ENCODE data around the gene INTS14. TPM values are rescaled to one million over a fixed set of nuclear protein-coding genes. Genes with fewer than 3 reads are reported as not detected.

INTS14 gene
- total and polyA plus RNA-seq, 9 of the 15 experiments (the other 6 are each of a cell fraction or from before 2014, with no cell fraction given) = 30.5 to 92.4 (median 46.5) TPM

GRCh38 chr15:65659502-65660052 is 48.6 kb upstream of the INTS14 start (continued):
- TF ChIP-seq TEAD2 (tag; IDR thresholded peaks at IDR 0.05) (no peak), CAMTA2 (CRISPR knock-in tag; conservative IDR thresholded peaks at IDR 0.05) (no peak), RNF219 (CRISPR knock-in tag; IDR thresholded peaks at IDR 0.05) (no peak), RBM39 (optimal IDR thresholded peaks at IDR 0.05; ENCODE audit: low read depth, low read length) (no peak), ATF7 (IDR thresholded peaks at IDR 0.05) (no peak), ZNF57 (CRISPR knock-in tag; IDR thresholded peaks at IDR 0.05) (no peak)

GRCh38 chr15:65655457-65655856 is 44.5 kb upstream of the INTS14 start:
- FAIRE-seq (no peak), DNase-seq (ENCODE audit: extremely low read depth in 1 of 4, low spot score in 3 of 4) (no peak), ATAC-seq (no peak)
- Histone ChIP-seq H4K20me1 (replicated peaks; ENCODE audit: control insufficient read depth, insufficient read depth, low read length) (no peaks in the 10 kb centered on the region), H3K79me2 (ENCODE audit: control insufficient read depth, insufficient read depth, low read length) (no peaks in the 10 kb centered on the region), H3K36me3 (ENCODE audit: control insufficient read depth, insufficient read depth, low read length) (peaks cover 19% of the 10 kb centered on the region; the same call in 2 of the 3 replicates), H3K4me1 (replicated peaks in 1 of 2; ENCODE audit: control insufficient read depth in 2 of 2, insufficient read depth in 2 of 2, low read length in 2 of 2) (peaks cover 0 to 7% of the 10 kb centered on the region in 2 experiments; a peak in 2 of 5 replicates), H3K9me3 (replicated peaks; ENCODE audit: control insufficient read depth, insufficient read depth, low read depth, low read length) (no peaks in the 10 kb centered on the region), H3K27me3 (ENCODE audit: control insufficient read depth in 2 of 2, insufficient read depth in 2 of 2, low read length in 2 of 2) (no peaks in the 10 kb centered on the region), H3K4me3 (no peak overlapping the region), H3K9me1 (ENCODE audit: control insufficient read depth, insufficient read depth, low read length) (no peaks in the 10 kb centered on the region), H3K4me2 (ENCODE audit: insufficient read depth, low read length) (no peak overlapping the region), H3K27ac (ENCODE audit: extremely low read depth, low read depth, low read length) (no peak overlapping the region), H2AFZ (ENCODE audit: low read depth, low read length) (no peak overlapping the region), H3K9ac (ENCODE audit: insufficient read depth in 1 of 2, low read depth in 2 of 2, low read length in 2 of 2) (no peak overlapping the region)
- POLR2A ChIA-PET = interaction anchor here (0.8 kb wide), 1 partner anchor 657 kb away, joined by 3 read pairs; no protein-coding TSS in a partner anchor
- BruUV-seq (replicated peaks) = no TSS peak
- intact Hi-C loops (cut with micrococcal nuclease) = no loop called here
- WGBS (ENCODE audit: insufficient coverage, low coverage, missing lambda C conversion rate) = 69% methylated on average over 4 of the region's 4 CpGs
- in situ Hi-C loops (cut with MboI) = no loop called here
- CTCF ChIA-PET (ENCODE audit: low intra/inter-chr PET ratio) = no interaction called here
- TF ChIP-seq ZNF830 (CRISPR knock-in tag; IDR thresholded peaks at IDR 0.05) (no peak), ZNF778 (CRISPR knock-in tag; IDR thresholded peaks at IDR 0.05) (no peak), SRSF1 (IDR thresholded peaks at IDR 0.05; ENCODE audit: low read depth, low read length) (no peak), ZNF586 (CRISPR knock-in tag; conservative IDR thresholded peaks at IDR 0.05) (no peak), ZNF57 (CRISPR knock-in tag; IDR thresholded peaks at IDR 0.05) (no peak), STAT5A (IDR thresholded peaks at IDR 0.05; ENCODE audit: borderline replicate concordance, low read length) (no peak), ZNF639 (CRISPR knock-in tag; conservative IDR thresholded peaks at IDR 0.05 in 1 of 2, IDR thresholded peaks at IDR 0.05 in 1 of 2) (no peak), YY1 (IDR thresholded peaks at IDR 0.05; ENCODE audit: borderline replicate concordance in 1 of 3, control insufficient read depth in 1 of 3, extremely low read depth in 1 of 3, insufficient read depth in 3 of 3, insufficient read length in 1 of 3, insufficient replicate concordance in 2 of 3, low read depth in 1 of 3, low read length in 2 of 3) (no peak), TFAM (CRISPR knock-in tag; conservative IDR thresholded peaks at IDR 0.05) (no peak), GATA2 (CRISPR knock-in tag; IDR thresholded peaks at IDR 0.05) (no peak), ETS2 (tag; IDR thresholded peaks at IDR 0.05; ENCODE audit: borderline replicate concordance, poor library complexity, severe bottlenecking) (no peak), KAT8 (IDR thresholded peaks at IDR 0.05; ENCODE audit: low read depth) (no peak)
